Thymus (tissue), 11 donors: ENCODE results near the gene PARP14. TPM values are rescaled to one million over a fixed set of nuclear protein-coding genes. Genes with fewer than 3 reads are reported as not detected.
"Not testable (repeated sequence)": the region's sequence is repeated elsewhere in the genome, so short reads cannot be mapped to it uniquely, and the experiment has no call there.

Source experiments
- DNase-seq, 9 donors: peaks; one replicate each; pipeline ENCODE4 v3.0.0-alpha.2; 2013; ENCODE audit warnings: low spot score in 9 of 9, low read depth in 6 of 9, missing footprints in 1 of 9
- H3K27ac ChIP-seq, 2 donors: one replicate each; pipeline ENCODE4 v1.5.1; 2013; ENCODE audit warnings: control low read depth in 1 of 2, low read depth in 1 of 2, low read length in 1 of 2, mild to moderate bottlenecking in 1 of 2, moderate library complexity in 1 of 2
- H3K27me3 ChIP-seq, 2 donors: one replicate each; pipeline ENCODE4 v1.5.1; 2013; ENCODE audit warnings: low read length in 1 of 2; ENCODE audit not compliant: control insufficient read depth in 2 of 2, insufficient read depth in 1 of 2
- H3K36me3 ChIP-seq, 2 donors: one replicate each; pipeline ENCODE4 v1.5.1; 2013; ENCODE audit warnings: low read length in 1 of 2, mild to moderate bottlenecking in 1 of 2, moderate library complexity in 1 of 2; ENCODE audit not compliant: control insufficient read depth in 2 of 2, insufficient read depth in 2 of 2
- H3K4me1 ChIP-seq, 2 donors: one replicate each; pipeline ENCODE4 v1.5.1; 2013; ENCODE audit warnings: low read length in 2 of 2; ENCODE audit not compliant: control insufficient read depth in 2 of 2, insufficient read depth in 2 of 2
- H3K4me3 ChIP-seq, 2 donors: one replicate each; pipeline ENCODE4 v1.5.1; 2013; ENCODE audit warnings: low read length in 2 of 2, control low read depth in 1 of 2, mild to moderate bottlenecking in 1 of 2
- H3K9me3 ChIP-seq, 2 donors: one replicate each; pipeline ENCODE4 v1.5.1; 2013; ENCODE audit warnings: low read length in 1 of 2, mild to moderate bottlenecking in 1 of 2; ENCODE audit not compliant: control insufficient read depth in 2 of 2, insufficient read depth in 1 of 2
- WGBS: extraction: QIAGEN DNeasy Blood & Tissue Kit; methylation state at CpG from one replicate; pipeline ENCODE4 v1.1.7; 2013; 5-methylcytosine and 5-hydroxymethylcytosine counted together
- polyA plus RNA-seq: library from polyadenylated mRNA; stranded (reverse); fragments of 200-250 nt; gene quantifications from one replicate; pipeline ENCODE4 v1.2.3, GENCODE V29; 2013
- total RNA-seq: library from RNA; stranded (reverse); fragments of 120-200 nt; gene quantifications from one replicate; pipeline ENCODE4 v1.2.4, GENCODE V29; 2013
- donor health status: healthy.

PARP14 gene
- total and polyA plus RNA-seq, 2 donors, result 18.9 to 57.7 TPM

DNA sequence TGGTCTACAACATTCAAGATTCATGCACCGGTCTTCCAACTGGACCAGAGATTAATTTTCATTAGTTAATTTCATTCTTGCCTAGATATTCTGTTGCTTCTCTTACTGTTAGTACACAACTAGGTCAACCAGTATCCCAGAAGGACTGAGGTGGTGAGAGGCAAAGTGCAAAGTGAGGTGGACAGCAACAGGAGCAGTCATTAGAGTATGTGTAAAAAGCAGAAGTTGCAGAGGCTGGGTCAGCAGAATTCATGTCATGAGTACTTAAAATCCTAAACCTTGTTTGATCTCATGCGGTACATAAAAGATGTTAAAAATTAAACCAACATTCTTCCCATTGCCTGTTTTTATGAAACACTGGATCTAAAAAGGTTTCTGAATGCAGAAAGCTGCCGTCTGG is 46.7 kb downstream of the PARP14 start:
- H3K9me3 ChIP-seq, result peaks cover 0 to 4% of the 10 kb centered on the region in 2 donors
- WGBS, result 94% methylated on average over 3 of the region's 3 CpGs
- no peak for DNase-seq
- H3K4me3 ChIP-seq, result no peak overlapping the region
- no peaks in the 10 kb centered on the region for H3K27me3 ChIP-seq
- H3K27ac ChIP-seq, result no peak overlapping the region
- H3K4me1 ChIP-seq, result no peaks in the 10 kb centered on the region
- peaks cover 14% of the 10 kb centered on the region in 2 donors for H3K36me3 ChIP-seq

DNA sequence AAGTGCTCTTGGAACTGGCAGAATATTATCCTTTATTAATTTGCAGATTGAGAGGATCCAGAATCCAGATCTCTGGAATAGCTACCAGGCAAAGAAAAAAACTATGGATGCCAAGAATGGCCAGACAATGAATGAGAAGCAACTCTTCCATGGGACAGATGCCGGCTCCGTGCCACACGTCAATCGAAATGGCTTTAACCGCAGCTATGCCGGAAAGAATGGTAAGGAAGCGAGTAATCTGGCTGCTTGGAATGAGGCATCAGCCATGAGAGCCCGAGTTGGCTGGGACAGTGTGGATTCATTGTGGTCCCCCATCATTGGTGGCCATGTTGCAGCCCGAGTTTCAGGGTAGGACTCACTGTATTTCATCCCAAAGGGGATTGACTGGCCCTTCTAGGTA is 47.1 kb downstream of the PARP14 start:
- DNase-seq, result no peak
- H3K27me3 ChIP-seq, result no peaks in the 10 kb centered on the region
- no peak overlapping the region for H3K4me3 ChIP-seq
- H3K9me3 ChIP-seq, result peaks cover 0 to 7% of the 10 kb centered on the region in 2 donors
- no peaks in the 10 kb centered on the region for H3K4me1 ChIP-seq
- no peak overlapping the region for H3K27ac ChIP-seq
- peaks cover 10 to 14% of the 10 kb centered on the region in 2 donors for H3K36me3 ChIP-seq
- WGBS, result 94% methylated on average over 9 of the region's 9 CpGs

DNA sequence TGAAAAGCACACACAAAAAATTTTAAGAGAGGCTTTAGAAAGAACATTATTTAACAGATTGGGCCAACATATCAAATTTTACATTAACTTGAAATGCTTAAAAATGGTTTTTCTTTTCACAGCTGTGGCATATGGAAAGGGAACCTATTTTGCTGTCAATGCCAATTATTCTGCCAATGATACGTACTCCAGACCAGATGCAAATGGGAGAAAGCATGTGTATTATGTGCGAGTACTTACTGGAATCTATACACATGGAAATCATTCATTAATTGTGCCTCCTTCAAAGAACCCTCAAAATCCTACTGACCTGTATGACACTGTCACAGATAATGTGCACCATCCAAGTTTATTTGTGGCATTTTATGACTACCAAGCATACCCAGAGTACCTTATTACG is 47.5 kb downstream of the PARP14 start:
- Histone ChIP-seq H3K4me3 (no peak overlapping the region), H3K27ac (no peak overlapping the region), H3K4me1 (no peaks in the 10 kb centered on the region), H3K36me3 (peaks cover 10 to 14% of the 10 kb centered on the region in 2 donors), H3K9me3 (peaks cover 0 to 7% of the 10 kb centered on the region in 2 donors), H3K27me3 (no peaks in the 10 kb centered on the region)
- DNase-seq, result no peak
- WGBS, result 97% methylated on average over 3 of the region's 3 CpGs

DNA sequence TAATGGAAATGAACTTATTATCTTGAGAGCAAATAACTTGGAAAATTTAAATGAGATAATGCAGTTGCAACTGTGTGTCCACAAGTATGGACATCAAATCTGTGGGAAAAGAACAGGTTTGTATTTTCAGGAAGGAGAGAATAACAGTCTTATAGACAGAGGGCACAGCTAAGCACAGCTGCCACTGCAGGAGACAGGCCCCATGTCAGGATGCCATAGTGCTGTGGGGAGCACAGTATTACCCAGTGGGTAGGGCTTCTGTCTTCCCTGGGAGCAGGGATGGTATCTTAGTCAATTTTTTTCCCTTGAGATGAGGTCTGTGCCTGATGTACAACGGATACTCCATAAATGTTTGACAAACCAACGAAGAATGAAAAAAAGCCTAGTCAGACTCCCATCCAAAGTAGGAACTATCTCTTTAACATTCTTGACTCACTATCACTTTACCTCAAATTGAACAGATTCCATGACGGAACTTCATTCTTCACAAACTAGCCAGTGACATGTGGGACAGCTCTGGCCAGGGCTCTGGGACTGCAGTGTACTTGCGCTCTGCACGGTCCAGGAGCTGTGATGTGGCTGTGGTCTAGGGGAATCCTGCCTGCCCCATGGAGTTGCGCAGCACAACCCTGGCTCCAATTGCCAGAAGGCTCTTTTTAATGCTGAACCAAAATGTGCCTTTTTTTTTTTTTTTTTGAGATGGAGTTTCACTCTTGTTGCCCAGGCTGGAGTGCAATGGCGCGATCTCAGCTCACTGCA is 48.3 kb downstream of the PARP14 start:
- no peak for DNase-seq
- Histone ChIP-seq H3K4me1 (no peaks in the 10 kb centered on the region), H3K9me3 (peaks cover 0 to 12% of the 10 kb centered on the region in 2 donors), H3K4me3 (no peak overlapping the region), H3K27ac (no peak overlapping the region), H3K36me3 (peaks cover 10 to 14% of the 10 kb centered on the region in 2 donors), H3K27me3 (no peaks in the 10 kb centered on the region)
- 97% methylated on average over 8 of the region's 8 CpGs for WGBS

DNA sequence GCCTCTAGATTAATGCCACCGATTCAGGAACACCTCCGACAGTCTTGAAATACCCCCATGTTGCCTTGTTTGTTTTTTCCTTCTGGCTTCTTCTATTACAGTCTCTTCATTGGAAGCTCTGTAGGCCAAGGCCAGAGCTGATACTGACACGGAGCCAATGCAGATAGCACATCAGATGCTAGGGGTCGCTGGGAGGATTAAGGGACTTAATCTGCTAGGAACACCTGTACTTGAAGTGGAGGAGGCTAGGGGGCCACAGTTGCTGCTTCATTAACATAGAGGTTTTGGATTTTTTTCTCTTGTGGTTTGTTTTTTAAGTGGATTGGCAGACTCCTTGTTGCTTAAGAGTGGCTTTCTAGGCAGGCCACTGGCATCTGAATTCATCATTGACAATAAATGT is 49.6 kb downstream of the PARP14 start:
- no peak overlapping the region for H3K27ac ChIP-seq
- 90% methylated on average over 4 of the region's 4 CpGs for WGBS
- H3K4me1 ChIP-seq, result no peaks in the 10 kb centered on the region
- H3K4me3 ChIP-seq, result no peak overlapping the region
- H3K27me3 ChIP-seq, result no peaks in the 10 kb centered on the region
- peaks cover 0 to 9% of the 10 kb centered on the region in 2 donors for H3K9me3 ChIP-seq
- no peak for DNase-seq
- H3K36me3 ChIP-seq, result peaks cover 10 to 14% of the 10 kb centered on the region in 2 donors

DNA sequence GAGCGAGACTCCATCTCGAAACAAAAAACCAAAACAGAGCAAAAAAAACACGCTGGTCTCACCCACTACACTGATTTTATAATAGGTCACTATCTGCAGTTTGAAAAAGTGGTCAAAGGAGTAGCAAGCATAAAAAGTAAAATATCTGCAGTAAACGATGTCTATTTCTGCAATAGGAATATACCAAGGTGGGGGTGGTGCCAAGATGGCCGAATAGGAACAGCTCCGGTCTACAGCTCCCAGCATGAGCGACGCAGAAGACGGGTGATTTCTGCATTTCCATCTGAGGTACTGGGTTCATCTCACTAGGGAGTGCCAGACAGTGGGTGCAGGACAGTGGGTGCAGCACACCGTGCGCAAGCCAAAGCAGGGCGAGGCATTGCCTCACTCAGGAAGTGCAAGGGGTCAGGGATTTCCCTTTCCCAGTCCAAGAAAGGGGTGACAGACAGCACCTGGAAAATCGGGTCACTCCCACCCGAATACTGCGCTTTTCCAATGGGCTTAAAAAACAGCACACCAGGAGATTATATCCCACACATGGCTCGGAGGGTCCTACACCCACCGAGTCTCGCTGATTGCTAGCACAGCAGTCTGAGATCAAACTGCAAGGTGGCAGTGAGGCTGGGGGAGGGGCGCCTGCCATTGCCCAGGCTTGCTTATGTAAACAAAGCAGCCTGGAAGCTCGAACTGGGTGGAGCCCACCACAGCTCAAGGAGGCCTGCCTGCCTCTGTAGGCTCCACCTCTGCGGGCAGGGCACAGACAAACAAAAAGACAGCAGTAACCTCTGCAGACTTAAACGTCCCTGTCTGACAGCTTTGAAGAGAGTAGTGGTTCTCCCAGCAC is 52.3 kb downstream of the PARP14 start:
- not testable (repeated sequence) for H3K9me3 ChIP-seq, H3K27ac ChIP-seq, H3K27me3 ChIP-seq, H3K4me3 ChIP-seq, H3K4me1 ChIP-seq, DNase-seq
- 97% methylated on average over 22 of the region's 22 CpGs for WGBS
- H3K36me3 ChIP-seq, result peaks cover 10 to 14% of the 10 kb centered on the region in 2 donors

DNA sequence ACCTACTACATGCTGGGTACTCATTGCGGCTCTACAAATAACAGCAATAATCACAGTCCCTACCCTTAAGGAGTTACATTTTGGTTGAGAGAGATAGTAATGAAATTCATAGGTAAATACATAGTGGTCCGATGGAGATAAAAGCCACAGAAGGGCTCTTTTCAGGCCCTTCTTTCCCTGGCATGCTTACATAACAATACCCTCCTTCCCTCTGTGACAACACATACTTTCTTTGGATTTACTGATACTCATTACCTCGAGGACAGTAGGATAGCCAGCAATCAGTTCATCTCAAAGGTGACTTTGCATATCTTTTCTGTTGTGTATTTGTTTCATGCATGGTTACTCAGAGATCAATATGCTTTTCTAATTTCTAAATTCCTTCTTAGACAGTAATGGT is 58.5 kb downstream of the PARP14 start:
- Histone ChIP-seq H3K36me3 (peaks cover 8 to 25% of the 10 kb centered on the region in 2 donors), H3K27me3 (no peaks in the 10 kb centered on the region), H3K4me3 (no peak overlapping the region), H3K9me3 (no peaks in the 10 kb centered on the region), H3K4me1 (no peaks in the 10 kb centered on the region), H3K27ac (no peak overlapping the region)
- no peak for DNase-seq
- 83% methylated on average over 3 of the region's 3 CpGs for WGBS

DNA sequence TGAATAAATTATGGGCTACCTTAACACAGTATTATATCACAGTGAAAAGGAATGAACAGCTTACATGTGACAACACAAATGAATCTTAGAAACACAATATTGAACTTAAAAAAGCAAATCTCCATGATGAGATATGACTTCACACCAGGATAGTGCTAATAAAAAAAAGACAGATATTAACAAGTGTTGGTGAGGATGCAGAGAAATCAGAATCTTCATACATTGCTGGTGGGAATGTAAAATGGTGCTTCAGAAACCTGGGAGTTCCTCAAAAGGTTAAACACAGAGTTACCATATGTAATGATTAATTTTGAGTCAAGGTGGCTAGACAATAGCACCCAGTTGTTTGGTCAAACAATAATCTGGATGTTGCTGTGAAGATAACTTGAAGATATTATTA is 61.6 kb downstream of the PARP14 start:
- Histone ChIP-seq H3K27ac (no peak overlapping the region), H3K36me3 (peaks cover 8 to 25% of the 10 kb centered on the region in 2 donors), H3K9me3 (no peaks in the 10 kb centered on the region), H3K4me3 (no peak overlapping the region), H3K4me1 (no peaks in the 10 kb centered on the region), H3K27me3 (no peaks in the 10 kb centered on the region)
- DNase-seq, result no peak

DNA sequence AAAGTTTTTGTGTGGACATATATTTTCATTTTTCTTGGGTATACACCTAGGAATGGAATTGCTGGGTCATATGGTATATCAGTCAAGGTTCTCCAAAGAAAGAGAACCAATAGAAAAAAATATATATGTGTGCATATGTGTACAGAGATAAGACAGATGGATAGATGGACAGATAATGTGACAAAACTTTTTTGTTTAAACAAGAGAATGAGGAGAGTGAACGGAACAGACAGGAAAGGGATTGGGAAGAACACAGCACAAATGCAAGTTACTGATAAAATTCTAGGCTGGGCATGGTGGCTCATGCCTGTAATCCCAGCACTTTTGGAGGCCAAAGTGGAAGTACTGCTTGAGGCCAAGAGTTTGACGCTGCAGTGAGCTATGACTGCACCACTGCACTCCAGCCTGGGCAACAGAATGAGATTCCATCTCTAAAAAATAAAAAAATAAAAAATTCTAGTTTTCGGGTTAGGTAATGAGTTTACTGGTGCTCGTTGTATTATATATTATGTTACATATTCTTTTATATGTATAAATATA is 63.0 kb downstream of the PARP14 start:
- WGBS, result 98% methylated on average over 4 of the region's 4 CpGs
- no peak for DNase-seq
- Histone ChIP-seq H3K4me3 (no peak overlapping the region), H3K36me3 (peaks cover 8 to 25% of the 10 kb centered on the region in 2 donors), H3K9me3 (no peaks in the 10 kb centered on the region), H3K4me1 (no peaks in the 10 kb centered on the region), H3K27me3 (no peaks in the 10 kb centered on the region), H3K27ac (no peak overlapping the region)
